HG02588 (cell line): ENCODE measurements around the gene PTPRC.
A peak's percentile ranks its signal among the peaks of the same experiment; 100 is the strongest.

Source experiments
- ATAC-seq: cut with Tn5 transposase; IDR thresholded peaks from one replicate; pipeline ENCODE4 v1.9.1; 2021; ENCODE audit warnings: mild to moderate bottlenecking, moderate library complexity; ENCODE audit not compliant: unreplicated experiment

The PTPRC gene

GRCh38 chr1:198694542-198694941, 55.7 kb downstream of the PTPRC start:
- no peak for ATAC-seq

GRCh38 chr1:198696211-198696610, 57.4 kb downstream of the PTPRC start:
- peak; percentile 58 for ATAC-seq

GRCh38 chr1:198699167-198700015, 60.6 kb downstream of the PTPRC start:
- no peak for ATAC-seq

GRCh38 chr1:198700016-198700392, 61.2 kb downstream of the PTPRC start:
- no peak for ATAC-seq

GRCh38 chr1:198700396-198700795, 61.6 kb downstream of the PTPRC start:
- no peak for ATAC-seq

GRCh38 chr1:198701250-198701649, 62.4 kb downstream of the PTPRC start:
- ATAC-seq, result no peak

GRCh38 chr1:198701766-198702539, 63.1 kb downstream of the PTPRC start:
- no peak for ATAC-seq

GRCh38 chr1:198708761-198709525, 70.1 kb downstream of the PTPRC start:
- ATAC-seq, result no peak

GRCh38 chr1:198711837-198712236, 73.0 kb downstream of the PTPRC start:
- ATAC-seq, result no peak

GRCh38 chr1:198713081-198713480, 74.2 kb downstream of the PTPRC start:
- ATAC-seq, result no peak

GRCh38 chr1:198714271-198714670, 75.4 kb downstream of the PTPRC start:
- ATAC-seq, result no peak

GRCh38 chr1:198716051-198716450, 77.2 kb downstream of the PTPRC start:
- ATAC-seq, result no peak

- ATAC-seq, result no peak
These were observed 78.7 kb downstream of the PTPRC start for GRCh38 chr1:198717510-198717909.

- no peak for ATAC-seq
These were observed 84.3 kb downstream of the PTPRC start for GRCh38 chr1:198723127-198723526.

GRCh38 chr1:198725090-198725489, 86.2 kb downstream of the PTPRC start:
- no peak for ATAC-seq

GRCh38 chr1:198726455-198726854, 87.6 kb downstream of the PTPRC start:
- no peak for ATAC-seq

- no peak for ATAC-seq
These were observed 90.5 kb downstream of the PTPRC start for GRCh38 chr1:198729195-198729863.

- no peak for ATAC-seq
These were observed 92.1 kb downstream of the PTPRC start for GRCh38 chr1:198730952-198731351.

GRCh38 chr1:198734323-198735008, 95.6 kb downstream of the PTPRC start:
- peak; percentile 93 for ATAC-seq

GRCh38 chr1:198741744-198742143, 102.9 kb downstream of the PTPRC start:
- ATAC-seq, result no peak
